Keratinocyte (primary cell): ENCODE results near the gene XRRA1.

Experiments
- EZH2 ChIP-seq: IDR thresholded peaks from one replicate; pipeline ENCODE4 v1.6.1; 2012; ENCODE audit warnings: inconsistent platforms, mild to moderate bottlenecking, low read length, moderate library complexity
- TF ChIP-seq, protein P1 (sequence below), 3 experiments: IDR thresholded peaks in 1 of 3; conservative IDR thresholded peaks in 1 of 3; optimal IDR thresholded peaks in 1 of 3; 2 replicates in 2 of 3; 3 replicates in 1 of 3; pipeline versions ENCODE3 to v1.5.1; 2011; ENCODE audit warnings: low read length in 3 of 3, mild to moderate bottlenecking in 3 of 3, moderate library complexity in 2 of 3, control low read depth in 1 of 3, inconsistent platforms in 1 of 3; ENCODE audit not compliant: insufficient read depth in 2 of 3; ENCODE audit errors: extremely low read depth in 1 of 3

DNA sequence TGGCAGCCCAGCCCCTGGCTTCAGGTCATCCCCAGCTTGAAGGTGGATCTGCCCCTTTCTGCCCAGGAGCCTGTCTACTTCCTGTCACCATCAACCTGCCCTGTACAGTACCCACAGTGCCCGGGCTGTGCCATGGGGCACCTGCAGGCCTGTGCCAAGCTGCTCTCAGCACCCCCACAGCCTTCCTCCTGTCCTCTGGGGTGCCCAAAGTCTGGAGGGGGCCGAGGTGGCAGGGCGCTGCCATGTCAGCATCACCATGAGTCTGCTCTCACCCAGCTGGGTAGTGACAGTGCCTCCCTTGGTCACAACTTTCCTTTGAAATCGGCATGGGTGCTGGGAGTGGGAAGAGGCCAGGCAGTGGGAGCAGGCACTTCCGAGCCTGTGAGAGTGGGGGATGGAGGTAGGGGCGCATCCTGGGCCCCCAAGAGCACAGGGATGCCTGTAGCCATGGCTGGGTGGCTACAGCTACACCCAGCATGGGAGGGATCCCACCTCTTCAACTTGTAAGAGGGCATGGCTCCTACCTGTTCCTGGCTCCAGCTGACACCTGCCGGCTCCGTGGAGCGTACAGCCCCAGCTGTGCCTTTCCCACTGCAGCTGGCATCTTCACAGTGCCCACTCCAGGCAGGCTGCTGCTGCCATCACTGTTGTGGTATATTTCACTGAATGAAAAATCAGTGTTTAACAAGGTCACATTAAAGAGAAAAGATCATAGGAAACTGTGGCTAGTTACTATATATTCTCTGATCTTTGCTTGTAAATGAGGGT is 157.4 kb downstream of the XRRA1 start:
- TF ChIP-seq EZH2 = no peak
- TF ChIP-seq, protein P1, sequence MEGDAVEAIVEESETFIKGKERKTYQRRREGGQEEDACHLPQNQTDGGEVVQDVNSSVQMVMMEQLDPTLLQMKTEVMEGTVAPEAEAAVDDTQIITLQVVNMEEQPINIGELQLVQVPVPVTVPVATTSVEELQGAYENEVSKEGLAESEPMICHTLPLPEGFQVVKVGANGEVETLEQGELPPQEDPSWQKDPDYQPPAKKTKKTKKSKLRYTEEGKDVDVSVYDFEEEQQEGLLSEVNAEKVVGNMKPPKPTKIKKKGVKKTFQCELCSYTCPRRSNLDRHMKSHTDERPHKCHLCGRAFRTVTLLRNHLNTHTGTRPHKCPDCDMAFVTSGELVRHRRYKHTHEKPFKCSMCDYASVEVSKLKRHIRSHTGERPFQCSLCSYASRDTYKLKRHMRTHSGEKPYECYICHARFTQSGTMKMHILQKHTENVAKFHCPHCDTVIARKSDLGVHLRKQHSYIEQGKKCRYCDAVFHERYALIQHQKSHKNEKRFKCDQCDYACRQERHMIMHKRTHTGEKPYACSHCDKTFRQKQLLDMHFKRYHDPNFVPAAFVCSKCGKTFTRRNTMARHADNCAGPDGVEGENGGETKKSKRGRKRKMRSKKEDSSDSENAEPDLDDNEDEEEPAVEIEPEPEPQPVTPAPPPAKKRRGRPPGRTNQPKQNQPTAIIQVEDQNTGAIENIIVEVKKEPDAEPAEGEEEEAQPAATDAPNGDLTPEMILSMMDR (optimal IDR thresholded peaks at IDR 0.05 in 1 of 3, IDR thresholded peaks at IDR 0.05 in 1 of 3, conservative IDR thresholded peaks at IDR 0.05 in 1 of 3; ENCODE audit: extremely low read depth in 1 of 3, insufficient read depth in 2 of 3, low read length in 3 of 3) = no peak
